ENCODE results near the gene CORIN.

DNA sequence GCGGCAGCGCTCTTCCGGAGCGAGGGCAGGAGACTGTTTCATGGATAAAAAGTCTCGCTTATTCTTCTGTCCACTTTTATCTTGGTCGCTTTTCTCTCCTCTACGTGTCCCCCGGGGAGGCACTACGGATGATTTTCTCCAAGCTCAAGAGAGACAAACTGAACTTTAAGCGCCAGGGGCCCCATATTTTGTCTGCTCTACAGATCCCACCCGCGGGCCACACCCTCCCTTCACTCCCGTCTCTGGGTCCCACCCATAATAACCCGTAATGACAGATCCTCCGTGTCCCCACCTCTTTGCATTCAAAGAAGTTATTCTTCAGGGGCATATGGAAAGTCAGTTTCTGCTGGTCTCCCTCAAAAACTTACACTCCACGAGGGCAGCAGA is at the start of gene CORIN:
- TF ChIP-seq, protein P1, sequence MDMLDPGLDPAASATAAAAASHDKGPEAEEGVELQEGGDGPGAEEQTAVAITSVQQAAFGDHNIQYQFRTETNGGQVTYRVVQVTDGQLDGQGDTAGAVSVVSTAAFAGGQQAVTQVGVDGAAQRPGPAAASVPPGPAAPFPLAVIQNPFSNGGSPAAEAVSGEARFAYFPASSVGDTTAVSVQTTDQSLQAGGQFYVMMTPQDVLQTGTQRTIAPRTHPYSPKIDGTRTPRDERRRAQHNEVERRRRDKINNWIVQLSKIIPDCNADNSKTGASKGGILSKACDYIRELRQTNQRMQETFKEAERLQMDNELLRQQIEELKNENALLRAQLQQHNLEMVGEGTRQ (IDR thresholded peaks at IDR 0.05; ENCODE audit: borderline replicate concordance, low read depth, low read length): no peak
- TF ChIP-seq, protein P2, sequence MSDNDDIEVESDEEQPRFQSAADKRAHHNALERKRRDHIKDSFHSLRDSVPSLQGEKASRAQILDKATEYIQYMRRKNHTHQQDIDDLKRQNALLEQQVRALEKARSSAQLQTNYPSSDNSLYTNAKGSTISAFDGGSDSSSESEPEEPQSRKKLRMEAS (IDR thresholded peaks at IDR 0.05; ENCODE audit: low read depth): no peak
- no peak for TF ChIP-seq TAF1 (IDR thresholded peaks at IDR 0.05; ENCODE audit: borderline replicate concordance, low read depth, low read length)
- no peak for TF ChIP-seq CHD2 (IDR thresholded peaks at IDR 0.05; ENCODE audit: low read length, partially characterized antibody)
- TF ChIP-seq, protein P3, sequence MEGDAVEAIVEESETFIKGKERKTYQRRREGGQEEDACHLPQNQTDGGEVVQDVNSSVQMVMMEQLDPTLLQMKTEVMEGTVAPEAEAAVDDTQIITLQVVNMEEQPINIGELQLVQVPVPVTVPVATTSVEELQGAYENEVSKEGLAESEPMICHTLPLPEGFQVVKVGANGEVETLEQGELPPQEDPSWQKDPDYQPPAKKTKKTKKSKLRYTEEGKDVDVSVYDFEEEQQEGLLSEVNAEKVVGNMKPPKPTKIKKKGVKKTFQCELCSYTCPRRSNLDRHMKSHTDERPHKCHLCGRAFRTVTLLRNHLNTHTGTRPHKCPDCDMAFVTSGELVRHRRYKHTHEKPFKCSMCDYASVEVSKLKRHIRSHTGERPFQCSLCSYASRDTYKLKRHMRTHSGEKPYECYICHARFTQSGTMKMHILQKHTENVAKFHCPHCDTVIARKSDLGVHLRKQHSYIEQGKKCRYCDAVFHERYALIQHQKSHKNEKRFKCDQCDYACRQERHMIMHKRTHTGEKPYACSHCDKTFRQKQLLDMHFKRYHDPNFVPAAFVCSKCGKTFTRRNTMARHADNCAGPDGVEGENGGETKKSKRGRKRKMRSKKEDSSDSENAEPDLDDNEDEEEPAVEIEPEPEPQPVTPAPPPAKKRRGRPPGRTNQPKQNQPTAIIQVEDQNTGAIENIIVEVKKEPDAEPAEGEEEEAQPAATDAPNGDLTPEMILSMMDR (IDR thresholded peaks at IDR 0.05): no peak
- no peak for TF ChIP-seq JUND (IDR thresholded peaks at IDR 0.05)
- no peak for TF ChIP-seq MXI1 (IDR thresholded peaks at IDR 0.05; ENCODE audit: low read depth, low read length)
- TF ChIP-seq, protein P4, sequence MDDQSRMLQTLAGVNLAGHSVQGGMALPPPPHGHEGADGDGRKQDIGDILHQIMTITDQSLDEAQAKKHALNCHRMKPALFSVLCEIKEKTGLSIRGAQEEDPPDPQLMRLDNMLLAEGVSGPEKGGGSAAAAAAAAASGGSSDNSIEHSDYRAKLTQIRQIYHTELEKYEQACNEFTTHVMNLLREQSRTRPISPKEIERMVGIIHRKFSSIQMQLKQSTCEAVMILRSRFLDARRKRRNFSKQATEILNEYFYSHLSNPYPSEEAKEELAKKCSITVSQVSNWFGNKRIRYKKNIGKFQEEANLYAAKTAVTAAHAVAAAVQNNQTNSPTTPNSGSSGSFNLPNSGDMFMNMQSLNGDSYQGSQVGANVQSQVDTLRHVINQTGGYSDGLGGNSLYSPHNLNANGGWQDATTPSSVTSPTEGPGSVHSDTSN (IDR thresholded peaks at IDR 0.05): no peak
- no peak for TF ChIP-seq POLR2AphosphoS5 (IDR thresholded peaks at IDR 0.05; ENCODE audit: low read depth, low read length)
- no peak for TF ChIP-seq SMC3 (IDR thresholded peaks at IDR 0.05; ENCODE audit: low read depth, low read length)
- TF ChIP-seq FOXM1 (IDR thresholded peaks at IDR 0.05; ENCODE audit: low read depth): no peak
- TF ChIP-seq, protein P5, sequence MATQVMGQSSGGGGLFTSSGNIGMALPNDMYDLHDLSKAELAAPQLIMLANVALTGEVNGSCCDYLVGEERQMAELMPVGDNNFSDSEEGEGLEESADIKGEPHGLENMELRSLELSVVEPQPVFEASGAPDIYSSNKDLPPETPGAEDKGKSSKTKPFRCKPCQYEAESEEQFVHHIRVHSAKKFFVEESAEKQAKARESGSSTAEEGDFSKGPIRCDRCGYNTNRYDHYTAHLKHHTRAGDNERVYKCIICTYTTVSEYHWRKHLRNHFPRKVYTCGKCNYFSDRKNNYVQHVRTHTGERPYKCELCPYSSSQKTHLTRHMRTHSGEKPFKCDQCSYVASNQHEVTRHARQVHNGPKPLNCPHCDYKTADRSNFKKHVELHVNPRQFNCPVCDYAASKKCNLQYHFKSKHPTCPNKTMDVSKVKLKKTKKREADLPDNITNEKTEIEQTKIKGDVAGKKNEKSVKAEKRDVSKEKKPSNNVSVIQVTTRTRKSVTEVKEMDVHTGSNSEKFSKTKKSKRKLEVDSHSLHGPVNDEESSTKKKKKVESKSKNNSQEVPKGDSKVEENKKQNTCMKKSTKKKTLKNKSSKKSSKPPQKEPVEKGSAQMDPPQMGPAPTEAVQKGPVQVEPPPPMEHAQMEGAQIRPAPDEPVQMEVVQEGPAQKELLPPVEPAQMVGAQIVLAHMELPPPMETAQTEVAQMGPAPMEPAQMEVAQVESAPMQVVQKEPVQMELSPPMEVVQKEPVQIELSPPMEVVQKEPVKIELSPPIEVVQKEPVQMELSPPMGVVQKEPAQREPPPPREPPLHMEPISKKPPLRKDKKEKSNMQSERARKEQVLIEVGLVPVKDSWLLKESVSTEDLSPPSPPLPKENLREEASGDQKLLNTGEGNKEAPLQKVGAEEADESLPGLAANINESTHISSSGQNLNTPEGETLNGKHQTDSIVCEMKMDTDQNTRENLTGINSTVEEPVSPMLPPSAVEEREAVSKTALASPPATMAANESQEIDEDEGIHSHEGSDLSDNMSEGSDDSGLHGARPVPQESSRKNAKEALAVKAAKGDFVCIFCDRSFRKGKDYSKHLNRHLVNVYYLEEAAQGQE (IDR thresholded peaks at IDR 0.05; ENCODE audit: low read depth, low read length): no peak
- no peak for TF ChIP-seq RAD21 (IDR thresholded peaks at IDR 0.05; ENCODE audit: low read length)

Data from SK-N-SH (cell line).